Activated CD4-positive, alpha-beta memory T cell treated with anti-CD3 and anti-CD28 coated beads for 36 hours (primary cell): ENCODE data around the gene POM121. TPM values are rescaled to one million over a fixed set of nuclear protein-coding genes. Genes with fewer than 3 reads are reported as not detected.
"Not testable (repeated sequence)": the region's sequence is repeated elsewhere in the genome, so short reads cannot be mapped to it uniquely, and the experiment has no call there.

ENCODE experiments used
- CTCF ChIA-PET: fragments of 350-600 bp; sonication (Branson Sonifier 250); formaldehyde crosslinking; loops from one replicate; lab custom pipeline; 2021; ENCODE audit warnings: antibody characterized with exemption, inconsistent platforms; lab: Charles Lee
- POLR2A ChIA-PET: fragments of 350-600 bp; sonication (Branson Sonifier 250); formaldehyde crosslinking; loops from one replicate; lab custom pipeline; 2021; ENCODE audit warnings: antibody characterized with exemption; lab: Charles Lee
- DNase-seq: peaks from one replicate; pipeline ENCODE4 v3.0.0-alpha.2; 2020
- H3K27ac Mint-ChIP-seq: one replicate; pipeline ENCODE4 v1.8.0; 2021; ENCODE audit warnings: mixed read lengths
- H3K27me3 Mint-ChIP-seq: one replicate; pipeline ENCODE4 v1.8.0; 2021; ENCODE audit warnings: mixed read lengths
- H3K36me3 Mint-ChIP-seq: one replicate; pipeline ENCODE4 v1.8.0; 2021; ENCODE audit warnings: mixed read lengths
- H3K4me1 Mint-ChIP-seq: one replicate; pipeline ENCODE4 v1.8.0; 2021; ENCODE audit warnings: low read depth, mixed read lengths
- H3K4me3 Mint-ChIP-seq: one replicate; pipeline ENCODE4 v1.8.0; 2021; ENCODE audit warnings: mild to moderate bottlenecking, mixed read lengths
- H3K9me3 Mint-ChIP-seq: one replicate; pipeline ENCODE4 v1.8.0; 2021; ENCODE audit warnings: mixed read lengths
- intact Hi-C: fragments of 100-400 bp; cut with micrococcal nuclease; formaldehyde crosslinking; loops from one replicate; pipeline ENCODE4 v1.15.1; 2023
- total RNA-seq, 2 experiments: library from RNA; stranded (reverse); gene quantifications; one replicate each; pipeline ENCODE4 v1.2.3, GENCODE V29; 2021

POM121 gene
- total RNA-seq, 2 experiments from 2014 or later = 46.4 to 49.5 TPM

DNA sequence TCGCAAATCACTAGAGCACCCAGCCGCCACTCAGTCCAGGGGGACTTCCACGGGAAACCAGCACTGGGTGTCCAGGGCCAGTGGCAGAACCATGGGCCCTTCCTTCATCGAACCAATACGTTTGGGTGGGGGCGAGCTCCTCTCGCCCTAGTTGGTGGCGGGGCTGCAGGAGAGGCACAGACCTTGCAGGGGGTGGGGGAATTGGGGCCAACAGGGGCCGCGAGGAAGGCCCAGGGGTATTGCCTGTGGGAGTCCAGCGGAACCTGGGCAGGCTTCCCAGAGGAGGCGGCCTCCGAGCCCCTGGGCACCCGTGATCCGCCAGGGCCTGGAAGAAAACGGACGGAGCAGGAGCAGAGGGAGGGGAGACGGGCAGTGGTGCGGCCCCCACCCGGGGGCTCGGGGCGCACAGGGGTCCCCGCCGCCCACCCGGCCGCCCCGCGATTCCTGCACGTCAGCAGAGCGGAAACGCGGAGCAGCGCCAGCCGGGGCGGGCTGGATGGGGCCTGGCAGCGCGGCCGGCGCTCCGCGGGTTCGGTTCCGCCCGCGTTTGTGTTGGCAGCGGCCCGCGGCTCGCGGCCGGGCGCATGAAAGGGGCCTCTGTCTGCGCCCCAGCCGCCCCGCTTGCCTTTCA lies 50.9 kb downstream of the POM121 start:
- DNase-seq, H3K36me3 Mint-ChIP-seq, H3K27me3 Mint-ChIP-seq, CTCF ChIA-PET, H3K4me3 Mint-ChIP-seq, intact Hi-C loops, H3K27ac Mint-ChIP-seq, H3K4me1 Mint-ChIP-seq, H3K9me3 Mint-ChIP-seq, POLR2A ChIA-PET: not testable (repeated sequence)

- H3K27ac Mint-ChIP-seq, H3K27me3 Mint-ChIP-seq, POLR2A ChIA-PET, DNase-seq, H3K9me3 Mint-ChIP-seq, H3K4me3 Mint-ChIP-seq, H3K4me1 Mint-ChIP-seq, intact Hi-C loops, CTCF ChIA-PET, H3K36me3 Mint-ChIP-seq: not testable (repeated sequence)
Observed at GRCh38 chr7:72976434-72976833, 51.5 kb downstream of the POM121 start.

- H3K27me3 Mint-ChIP-seq, H3K4me3 Mint-ChIP-seq, H3K4me1 Mint-ChIP-seq, DNase-seq, H3K36me3 Mint-ChIP-seq, POLR2A ChIA-PET, H3K9me3 Mint-ChIP-seq, H3K27ac Mint-ChIP-seq, CTCF ChIA-PET, intact Hi-C loops: not testable (repeated sequence)
Observed at GRCh38 chr7:72980382-72980781, 55.5 kb downstream of the POM121 start.

- DNase-seq, H3K27ac Mint-ChIP-seq, H3K27me3 Mint-ChIP-seq, POLR2A ChIA-PET, H3K9me3 Mint-ChIP-seq, intact Hi-C loops, H3K4me1 Mint-ChIP-seq, H3K4me3 Mint-ChIP-seq, CTCF ChIA-PET, H3K36me3 Mint-ChIP-seq: not testable (repeated sequence)
Observed at GRCh38 chr7:72982084-72982483, 57.2 kb downstream of the POM121 start.

DNA sequence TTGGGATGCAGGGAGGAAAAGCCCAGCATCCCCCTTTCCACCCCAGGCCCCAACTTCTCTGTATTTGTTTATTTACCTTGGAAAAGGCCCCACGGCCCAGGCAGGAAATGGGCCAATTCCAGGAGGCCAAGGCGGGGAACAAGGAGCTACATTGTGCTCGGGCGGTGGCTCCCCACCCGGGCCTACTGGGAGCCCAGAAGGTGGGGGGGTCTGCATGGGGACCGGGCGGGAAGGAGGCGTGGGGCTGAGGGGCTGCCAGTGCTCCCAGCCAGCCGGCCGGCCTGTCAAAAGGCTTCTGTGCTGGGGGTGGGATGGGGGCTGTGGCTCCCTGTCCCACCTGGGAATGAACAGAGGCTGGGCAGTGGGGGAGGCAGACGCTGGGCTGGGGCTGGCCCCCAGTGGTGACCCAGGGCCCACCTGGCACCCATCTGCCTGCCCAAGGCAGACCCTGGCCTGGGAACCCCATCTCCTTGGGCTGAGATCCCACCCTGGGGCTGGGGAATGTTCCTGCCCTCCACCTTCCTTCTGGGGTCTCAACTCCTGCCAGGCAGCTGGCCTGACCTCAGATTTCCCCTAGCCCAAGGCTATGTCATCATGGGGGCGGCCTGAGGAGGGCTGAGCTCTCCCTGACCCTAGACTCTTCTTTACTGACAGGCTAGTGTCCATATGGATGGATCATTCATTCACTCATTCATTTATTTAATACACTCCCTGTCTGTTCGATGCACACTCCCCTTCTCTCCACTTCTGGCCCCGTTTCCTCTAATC lies 65.4 kb downstream of the POM121 start:
- H3K36me3 Mint-ChIP-seq, H3K4me1 Mint-ChIP-seq, intact Hi-C loops, H3K4me3 Mint-ChIP-seq, CTCF ChIA-PET, H3K27ac Mint-ChIP-seq, H3K27me3 Mint-ChIP-seq, DNase-seq, H3K9me3 Mint-ChIP-seq, POLR2A ChIA-PET: not testable (repeated sequence)

GRCh38 chr7:72995484-72995883 lies 70.6 kb downstream of the POM121 start:
- POLR2A ChIA-PET, H3K27ac Mint-ChIP-seq, H3K9me3 Mint-ChIP-seq, H3K4me1 Mint-ChIP-seq, DNase-seq, H3K36me3 Mint-ChIP-seq, intact Hi-C loops, CTCF ChIA-PET, H3K27me3 Mint-ChIP-seq, H3K4me3 Mint-ChIP-seq: not testable (repeated sequence)

GRCh38 chr7:72997447-72997846 lies 72.6 kb downstream of the POM121 start:
- H3K36me3 Mint-ChIP-seq, H3K9me3 Mint-ChIP-seq, H3K27ac Mint-ChIP-seq, DNase-seq, POLR2A ChIA-PET, H3K4me3 Mint-ChIP-seq, H3K4me1 Mint-ChIP-seq, intact Hi-C loops, CTCF ChIA-PET, H3K27me3 Mint-ChIP-seq: not testable (repeated sequence)

GRCh38 chr7:72997887-72998468 lies 73.1 kb downstream of the POM121 start:
- DNase-seq, POLR2A ChIA-PET, H3K36me3 Mint-ChIP-seq, H3K9me3 Mint-ChIP-seq, intact Hi-C loops, H3K4me1 Mint-ChIP-seq, H3K27ac Mint-ChIP-seq, H3K27me3 Mint-ChIP-seq, H3K4me3 Mint-ChIP-seq, CTCF ChIA-PET: not testable (repeated sequence)

Other genes with a start within 250 kb of the POM121 start
- gene TYW1B, start 96.9 kb upstream of the POM121 start, total RNA-seq = 1 to 10 TPM; 2.9 to 3.8 TPM
- 1 to 10 TPM in 1 of 2 experiments, under 1 TPM in 1; 0.63 to 1.1 TPM for gene TRIM74, start 44.4 kb downstream of the POM121 start, total RNA-seq
- not detected for gene SPDYE8, start 104.7 kb downstream of the POM121 start, total RNA-seq
- gene SPDYE11, start 132.8 kb downstream of the POM121 start, total RNA-seq = not detected
- gene SPDYE9, start 160.9 kb downstream of the POM121 start, total RNA-seq = not detected